GM12891 (cell line): Measurements from ENCODE around the gene HDAC1.

Experiments
- PAX5 ChIP-seq: IDR thresholded peaks from 2 replicates; pipeline ENCODE4 v1.6.1; 2011; ENCODE audit warnings: low read length, moderate library complexity, mild to moderate bottlenecking; ENCODE audit not compliant: insufficient read depth, severe bottlenecking
- POLR2A ChIP-seq: IDR thresholded peaks from 2 replicates; pipeline ENCODE4 v1.6.1; 2011; ENCODE audit warnings: low read depth, low read length, control low read depth
- POLR2AphosphoS5 ChIP-seq: IDR thresholded peaks from 2 replicates; pipeline ENCODE4 v1.6.1; 2011; ENCODE audit warnings: low read depth, low read length, control low read depth
- POU2F2 ChIP-seq: IDR thresholded peaks from 2 replicates; pipeline ENCODE4 v1.6.1; 2011; ENCODE audit warnings: low read depth, mild to moderate bottlenecking, control low read depth, low read length, moderate library complexity
- SPI1 ChIP-seq: IDR thresholded peaks from 2 replicates; pipeline ENCODE4 v1.6.1; 2011; ENCODE audit warnings: low read depth, low read length, control low read depth
- TAF1 ChIP-seq: IDR thresholded peaks from 2 replicates; pipeline ENCODE4 v1.6.1; 2011; ENCODE audit warnings: low read depth, low read length, control low read depth

- TF ChIP-seq POLR2A (no peak), POLR2AphosphoS5 (no peak), TAF1 (no peak), PAX5 (no peak), SPI1 (no peak), POU2F2 (no peak)
Measured at GRCh38 chr1:32353431-32353830, 61.5 kb downstream of the HDAC1 start.
